Stomach (tissue), 9 donors: Measurements from ENCODE around the gene BMP7. TPM values are rescaled to one million over a fixed set of nuclear protein-coding genes. Genes with fewer than 3 reads are reported as not detected.

ENCODE experiments used
- DNase-seq, 2 donors: peaks; one replicate each; pipeline versions ENCODE4 v3.0.0 to v3.0.0-alpha.2; 2013 to 2019
- H3K27ac ChIP-seq, 5 donors: fragments of 200-600 bp in 4 of 5; sonication (generic) in 4 of 5; one replicate each; pipeline ENCODE4 v1.5.1; 2013 to 2019; ENCODE audit warnings: mild to moderate bottlenecking in 1 of 5, moderate library complexity in 1 of 5
- H3K27me3 ChIP-seq, 3 donors: fragments of 200-600 bp; sonication (generic); one replicate each; pipeline ENCODE4 v1.5.1; 2017 to 2019; ENCODE audit warnings: mixed run types in 1 of 3
- H3K36me3 ChIP-seq, 4 donors: fragments of 200-600 bp; sonication (generic); 1 replicate in 3 of 4; 2 replicates in 1 of 4; pipeline ENCODE4 v1.5.1; 2016 to 2019
- H3K4me1 ChIP-seq, 4 donors: fragments of 200-600 bp; sonication (generic); one replicate each; pipeline ENCODE4 v1.5.1; 2016 to 2019
- H3K4me3 ChIP-seq, 4 donors: fragments of 200-600 bp; sonication (generic) in 3 of 4; one replicate each; pipeline ENCODE4 v1.5.1; 2016 to 2019; ENCODE audit warnings: mild to moderate bottlenecking in 1 of 4
- H3K9me3 ChIP-seq, 4 donors: fragments of 200-600 bp; sonication (generic); one replicate each; pipeline ENCODE4 v1.5.1; 2016 to 2019
- EP300 ChIP-seq: sonication (generic); formaldehyde crosslinking; IDR thresholded peaks from one replicate; pipeline ENCODE4 v1.6.1; 2017; ENCODE audit warnings: antibody characterized with exemption
- POLR2A ChIP-seq, 4 donors: fragments of 450-650 bp; IDR thresholded peaks; one replicate each; pipeline ENCODE4 v1.6.1; 2016; ENCODE audit warnings: antibody characterized with exemption in 4 of 4, control low read depth in 2 of 4, mild to moderate bottlenecking in 1 of 4, moderate library complexity in 1 of 4
- POLR2AphosphoS5 ChIP-seq, 3 donors: sonication (generic); formaldehyde crosslinking; IDR thresholded peaks; one replicate each; pipeline ENCODE4 v1.6.1; 2016; ENCODE audit warnings: antibody characterized with exemption in 3 of 3
- WGBS, 5 donors: extraction: QIAGEN DNeasy Blood & Tissue Kit in 3 of 5; methylation state at CpG; one replicate each; pipeline versions ENCODE4 v1.1.5 to v1.1.7; 2013 to 2018; 5-methylcytosine and 5-hydroxymethylcytosine counted together
- intact Hi-C: fragments of 100-400 bp; cut with DNase I; formaldehyde crosslinking; loops from one replicate; pipeline ENCODE4 v1.15.1; 2023; ENCODE audit warnings: low total_unique reads
- polyA plus RNA-seq, 3 donors: library from polyadenylated mRNA; stranded (reverse); fragments of 200-250 nt; gene quantifications; one replicate each; pipeline ENCODE4 v1.2.3, GENCODE V29; 2013
- total RNA-seq, 5 donors: library from RNA; depleted of rRNA; stranded (reverse); fragments of >200 nt; gene quantifications; one replicate each; pipeline versions ENCODE4 v1.1.0 to v1.2.3, GENCODE V29; 2014 to 2016
- TF ChIP-seq, protein P1 (sequence below), 7 experiments: fragments of 450-650 bp in 4 of 7; fragments of 200-600 bp in 3 of 7; sonication (generic) in 3 of 7; IDR thresholded peaks; one replicate each; pipeline ENCODE4 v1.5.1; 2016 to 2019; ENCODE audit warnings: antibody characterized with exemption in 7 of 7, control low read depth in 2 of 7, mild to moderate bottlenecking in 1 of 7
- donor health status: healthy with polysubstance abuse.
- donor health status: Bipolar disorder and iron deficiency.
- donor health status: healthy.

The BMP7 gene
- total and polyA plus RNA-seq, 8 donors: under 0.01 to 11.0 (median 2.4) TPM

- intact Hi-C loops: no loop called here
- H3K4me1 ChIP-seq: peaks cover 0 to 26% (median 17%) of the 10 kb centered on the region in 4 donors
- H3K36me3 ChIP-seq: no peaks in the 10 kb centered on the region
- no peak overlapping the region for H3K4me3 ChIP-seq
- 78 to 92% (median 81%) methylated on average over 3 of the region's 3 CpGs for WGBS, 5 donors
- peaks cover 0 to 8% (median 0%) of the 10 kb centered on the region in 3 donors for H3K27me3 ChIP-seq
- TF ChIP-seq EP300: no peak
- TF ChIP-seq POLR2A (IDR thresholded peaks at IDR 0.05): no peak
- TF ChIP-seq POLR2AphosphoS5 (IDR thresholded peaks at IDR 0.05): no peak
- TF ChIP-seq, protein P1, sequence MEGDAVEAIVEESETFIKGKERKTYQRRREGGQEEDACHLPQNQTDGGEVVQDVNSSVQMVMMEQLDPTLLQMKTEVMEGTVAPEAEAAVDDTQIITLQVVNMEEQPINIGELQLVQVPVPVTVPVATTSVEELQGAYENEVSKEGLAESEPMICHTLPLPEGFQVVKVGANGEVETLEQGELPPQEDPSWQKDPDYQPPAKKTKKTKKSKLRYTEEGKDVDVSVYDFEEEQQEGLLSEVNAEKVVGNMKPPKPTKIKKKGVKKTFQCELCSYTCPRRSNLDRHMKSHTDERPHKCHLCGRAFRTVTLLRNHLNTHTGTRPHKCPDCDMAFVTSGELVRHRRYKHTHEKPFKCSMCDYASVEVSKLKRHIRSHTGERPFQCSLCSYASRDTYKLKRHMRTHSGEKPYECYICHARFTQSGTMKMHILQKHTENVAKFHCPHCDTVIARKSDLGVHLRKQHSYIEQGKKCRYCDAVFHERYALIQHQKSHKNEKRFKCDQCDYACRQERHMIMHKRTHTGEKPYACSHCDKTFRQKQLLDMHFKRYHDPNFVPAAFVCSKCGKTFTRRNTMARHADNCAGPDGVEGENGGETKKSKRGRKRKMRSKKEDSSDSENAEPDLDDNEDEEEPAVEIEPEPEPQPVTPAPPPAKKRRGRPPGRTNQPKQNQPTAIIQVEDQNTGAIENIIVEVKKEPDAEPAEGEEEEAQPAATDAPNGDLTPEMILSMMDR (IDR thresholded peaks at IDR 0.05): no peak
- no peak overlapping the region for H3K27ac ChIP-seq
- peaks cover 0 to 10% (median 3%) of the 10 kb centered on the region in 4 donors for H3K9me3 ChIP-seq
- no peak for DNase-seq
Observed at GRCh38 chr20:57209413-57209812, 57.0 kb downstream of the BMP7 start.

GRCh38 chr20:57208198-57208597 is 58.2 kb downstream of the BMP7 start:
- Histone ChIP-seq H3K27ac (no peak overlapping the region), H3K4me1 (peaks cover 0 to 26% (median 17%) of the 10 kb centered on the region in 4 donors), H3K27me3 (peaks cover 0 to 8% (median 0%) of the 10 kb centered on the region in 3 donors), H3K4me3 (no peak overlapping the region), H3K36me3 (no peaks in the 10 kb centered on the region), H3K9me3 (peaks cover 0 to 10% (median 3%) of the 10 kb centered on the region in 4 donors)
- intact Hi-C loops: no loop called here
- WGBS, 5 donors: 67 to 90% (median 79%) methylated on average over 2 of the region's 2 CpGs
- DNase-seq: no peak
- TF ChIP-seq, protein P1 (IDR thresholded peaks at IDR 0.05): no peak

GRCh38 chr20:57207251-57207650 is 59.2 kb downstream of the BMP7 start:
- peaks cover 0 to 2% (median 0%) of the 10 kb centered on the region in 3 donors for H3K27me3 ChIP-seq
- H3K4me3 ChIP-seq: no peak overlapping the region
- H3K9me3 ChIP-seq: peaks cover 0 to 10% (median 3%) of the 10 kb centered on the region in 4 donors
- intact Hi-C loops: no loop called here
- DNase-seq: no peak
- WGBS, 5 donors: 71 to 95% (median 83%) methylated on average over 3 of the region's 3 CpGs
- H3K27ac ChIP-seq: no peak overlapping the region
- TF ChIP-seq, protein P1 (IDR thresholded peaks at IDR 0.05): no peak
- TF ChIP-seq POLR2AphosphoS5 (IDR thresholded peaks at IDR 0.05) (no peak), POLR2A (IDR thresholded peaks at IDR 0.05) (no peak), EP300 (no peak)
- H3K36me3 ChIP-seq: no peaks in the 10 kb centered on the region
- H3K4me1 ChIP-seq: peaks cover 0 to 18% (median 9%) of the 10 kb centered on the region in 4 donors

- Histone ChIP-seq H3K27ac (no peak overlapping the region), H3K27me3 (peaks cover 0 to 8% (median 0%) of the 10 kb centered on the region in 3 donors), H3K4me1 (peaks cover 0 to 10% (median 4%) of the 10 kb centered on the region in 4 donors), H3K36me3 (no peaks in the 10 kb centered on the region), H3K9me3 (peaks cover 0 to 10% (median 3%) of the 10 kb centered on the region in 4 donors), H3K4me3 (no peak overlapping the region)
- 66 to 76% (median 73%) methylated on average over 12 of the region's 12 CpGs for WGBS, 5 donors
- intact Hi-C loops: no loop called here
- no peak for DNase-seq
- TF ChIP-seq POLR2AphosphoS5 (IDR thresholded peaks at IDR 0.05) (no peak), POLR2A (IDR thresholded peaks at IDR 0.05) (no peak), EP300 (no peak)
- TF ChIP-seq, protein P1 (IDR thresholded peaks at IDR 0.05): no peak
Observed at GRCh38 chr20:57205606-57206219, 60.7 kb downstream of the BMP7 start.
